H1 (cell line): Measurements from ENCODE around the gene GDAP1L1. TPM values are rescaled to one million over a fixed set of nuclear protein-coding genes. Genes with fewer than 3 reads are reported as not detected.

Experiments used
- CTCF ChIA-PET: fragments of 300-600 bp; sonication (Branson Sonifier 250); formaldehyde crosslinking; loops from one replicate; lab custom pipeline; 2021; ENCODE audit not compliant: partially characterized antibody; lab: Charles Lee
- POLR2A ChIA-PET: fragments of 300-600 bp; sonication (Branson Sonifier 250); formaldehyde crosslinking; loops from one replicate; lab custom pipeline; 2021; ENCODE audit warnings: inconsistent platforms; ENCODE audit not compliant: partially characterized antibody; lab: Charles Lee
- DNase-seq, 2 experiments: peaks; one replicate each; pipeline versions ENCODE4 v3.0.0 to v3.0.0-alpha.2; 2010 to 2022; ENCODE audit warnings: low spot score in 2 of 2, low read depth in 1 of 2, mixed read lengths in 1 of 2
- FAIRE-seq: peaks from 2 replicates; lab custom pipeline; 2011; peaks lifted over from hg19 to GRCh38; lab: Jason Lieb, UNC
- H2AFZ ChIP-seq: 2 replicates; pipeline ENCODE4 v1.8.1; 2012; ENCODE audit warnings: low read length, inconsistent platforms
- H2AK5ac ChIP-seq: 2 replicates; pipeline ENCODE4 v1.6.1; 2013; ENCODE audit warnings: low read depth, low read length
- H2BK120ac ChIP-seq: replicated peaks from 2 replicates; pipeline ENCODE3; 2013; ENCODE audit warnings: low read depth, low read length, inconsistent platforms
- H2BK12ac ChIP-seq: 2 replicates; pipeline ENCODE4 v1.6.1; 2013; ENCODE audit warnings: low read depth, low read length
- H2BK15ac ChIP-seq: 2 replicates; pipeline ENCODE4 v1.6.1; 2013; ENCODE audit warnings: low read length
- H2BK20ac ChIP-seq: 2 replicates; pipeline ENCODE4 v1.6.1; 2013; ENCODE audit warnings: low read length
- H2BK5ac ChIP-seq: 2 replicates; pipeline ENCODE4 v1.6.1; 2013; ENCODE audit warnings: low read depth, low read length
- H3K14ac ChIP-seq: 2 replicates; pipeline ENCODE4 v1.6.1; 2013; ENCODE audit warnings: inconsistent platforms; ENCODE audit not compliant: insufficient read length
- H3K18ac ChIP-seq: 2 replicates; pipeline ENCODE4 v1.6.1; 2013; ENCODE audit warnings: low read length; ENCODE audit errors: extremely low read depth
- H3K23ac ChIP-seq: 2 replicates; pipeline ENCODE4 v1.6.1; 2013; ENCODE audit warnings: inconsistent platforms; ENCODE audit not compliant: insufficient read length
- H3K23me2 ChIP-seq: 2 replicates; pipeline ENCODE4 v1.6.1; 2013; ENCODE audit warnings: low read depth, low read length
- H3K27ac ChIP-seq: 2 replicates; pipeline ENCODE4 v1.6.1; 2011; ENCODE audit warnings: low read depth, low read length, inconsistent platforms
- H3K27me3 ChIP-seq, 4 experiments: replicated peaks in 1 of 4; 1 replicate in 1 of 4; 2 replicates in 3 of 4; pipeline versions ENCODE4 v1.6.1 to v1.8.1; 2011 to 2013; ENCODE audit warnings: low read length in 3 of 4, mild to moderate bottlenecking in 3 of 4, inconsistent platforms in 2 of 4, mixed read lengths in 2 of 4, moderate library complexity in 1 of 4; ENCODE audit not compliant: control insufficient read depth in 3 of 4, insufficient read depth in 3 of 4; ENCODE audit errors: extremely low read depth in 1 of 4
- H3K36me3 ChIP-seq, 4 experiments: 2 replicates each; pipeline versions ENCODE4 v1.6.1 to v1.8.1; 2011 to 2013; ENCODE audit warnings: mild to moderate bottlenecking in 4 of 4, low read length in 3 of 4, moderate library complexity in 2 of 4, control low read depth in 1 of 4, inconsistent platforms in 1 of 4; ENCODE audit not compliant: insufficient read depth in 4 of 4, control insufficient read depth in 2 of 4
- H3K4ac ChIP-seq: replicated peaks from 2 replicates; pipeline ENCODE3; 2013; ENCODE audit warnings: low read length, low read depth, mixed read lengths, inconsistent platforms; ENCODE audit not compliant: insufficient read length
- H3K4me1 ChIP-seq, 4 experiments: replicated peaks in 1 of 4; 1 replicate in 1 of 4; 2 replicates in 3 of 4; pipeline versions ENCODE4 v1.6.1 to v1.8.1; 2011 to 2013; ENCODE audit warnings: low read length in 3 of 4, inconsistent platforms in 2 of 4, mixed read lengths in 1 of 4; ENCODE audit not compliant: insufficient read depth in 4 of 4, control insufficient read depth in 3 of 4
- H3K4me2 ChIP-seq, 2 experiments: 2 replicates each; pipeline versions ENCODE4 v1.6.1 to v1.8.1; 2011 to 2013; ENCODE audit warnings: low read depth in 2 of 2, low read length in 2 of 2, control low read depth in 1 of 2, inconsistent platforms in 1 of 2, mild to moderate bottlenecking in 1 of 2; ENCODE audit not compliant: insufficient read depth in 1 of 2
- H3K4me3 ChIP-seq, 4 experiments: fragments of 200-600, 300-600 bp in 1 of 4; sonication (generic), shearing (Covaris generic), sonication (Bioruptor Twin) in 1 of 4; 2 replicates each; pipeline versions ENCODE4 v1.5.1 to v1.8.1; 2011 to 2016; ENCODE audit warnings: low read length in 4 of 4, low read depth in 3 of 4, control low read depth in 2 of 4, inconsistent platforms in 2 of 4, mild to moderate bottlenecking in 2 of 4, mixed read lengths in 1 of 4, moderate library complexity in 1 of 4; ENCODE audit not compliant: insufficient read depth in 2 of 4; ENCODE audit errors: extremely low read depth in 1 of 4
- H3K56ac ChIP-seq: replicated peaks from 2 replicates; pipeline ENCODE3; 2013; ENCODE audit warnings: low read depth, mild to moderate bottlenecking, mixed read lengths, low read length, inconsistent platforms; ENCODE audit not compliant: insufficient read length
- H3K79me1 ChIP-seq: 2 replicates; pipeline ENCODE4 v1.6.1; 2013; ENCODE audit warnings: low read depth, low read length, control low read depth
- H3K79me2 ChIP-seq, 2 experiments: 2 replicates each; pipeline versions ENCODE4 v1.6.1 to v1.8.1; 2012 to 2013; ENCODE audit warnings: low read length in 2 of 2, mild to moderate bottlenecking in 2 of 2, inconsistent platforms in 1 of 2; ENCODE audit not compliant: insufficient read depth in 2 of 2, control insufficient read depth in 1 of 2
- H3K9ac ChIP-seq, 4 experiments: replicated peaks in 1 of 4; 1 replicate in 1 of 4; 2 replicates in 3 of 4; pipeline versions ENCODE4 v1.6.1 to v1.8.1; 2011 to 2013; ENCODE audit warnings: low read depth in 3 of 4, low read length in 3 of 4, control low read depth in 2 of 4, mild to moderate bottlenecking in 2 of 4, moderate library complexity in 2 of 4, inconsistent platforms in 1 of 4; ENCODE audit errors: extremely low read depth in 1 of 4
- H3K9me3 ChIP-seq, 2 experiments: 2 replicates each; pipeline versions ENCODE4 v1.6.1 to v1.8.1; 2012 to 2013; ENCODE audit warnings: mild to moderate bottlenecking in 2 of 2, moderate library complexity in 2 of 2, control low read depth in 1 of 2, inconsistent platforms in 1 of 2, low read depth in 1 of 2, low read length in 1 of 2, mixed read lengths in 1 of 2; ENCODE audit not compliant: insufficient read depth in 2 of 2
- H4K20me1 ChIP-seq, 2 experiments: replicated peaks in 1 of 2; 2 replicates each; pipeline versions ENCODE3 to v1.8.1; 2011 to 2013; ENCODE audit warnings: inconsistent platforms in 2 of 2, low read length in 2 of 2, mild to moderate bottlenecking in 1 of 2; ENCODE audit not compliant: insufficient read depth in 2 of 2, control insufficient read depth in 1 of 2
- H4K5ac ChIP-seq: 2 replicates; pipeline ENCODE4 v1.6.1; 2013; ENCODE audit warnings: low read length, low read depth, mixed read lengths, inconsistent platforms; ENCODE audit not compliant: insufficient read length
- H4K8ac ChIP-seq: 2 replicates; pipeline ENCODE4 v1.8.0; 2013; ENCODE audit warnings: mild to moderate bottlenecking, moderate library complexity, low read length, inconsistent platforms; ENCODE audit not compliant: insufficient read depth; ENCODE audit errors: extremely low read depth
- H4K91ac ChIP-seq: replicated peaks from 2 replicates; pipeline ENCODE3; 2013; ENCODE audit warnings: low read length, mixed read lengths, inconsistent platforms; ENCODE audit not compliant: insufficient read length
- CTCF ChIP-seq, 3 experiments: IDR thresholded peaks; 1 replicate in 2 of 3; 2 replicates in 1 of 3; pipeline versions ENCODE4 v1.5.1 to v1.6.1; 2011; ENCODE audit warnings: low read length in 3 of 3, mild to moderate bottlenecking in 3 of 3, inconsistent platforms in 2 of 3, low read depth in 1 of 3, moderate library complexity in 1 of 3; ENCODE audit not compliant: insufficient read depth in 1 of 3; ENCODE audit errors: control extremely low read depth in 1 of 3
- RAD21 ChIP-seq, 2 experiments: IDR thresholded peaks in 1 of 2; conservative IDR thresholded peaks in 1 of 2; 2 replicates each; pipeline ENCODE4 v1.6.1; 2011; ENCODE audit warnings: low read depth in 2 of 2, low read length in 2 of 2, improper control_type of control experiment in 1 of 2, inconsistent platforms in 1 of 2, mild to moderate bottlenecking in 1 of 2, moderate library complexity in 1 of 2
- RXRA ChIP-seq: IDR thresholded peaks from 2 replicates; pipeline ENCODE4 v1.6.1; 2011; ENCODE audit warnings: low read depth, mild to moderate bottlenecking, low read length, moderate library complexity; ENCODE audit not compliant: insufficient read depth
- SUZ12 ChIP-seq: fragments of 200-600 bp; sonication (generic); IDR thresholded peaks from 2 replicates; pipeline ENCODE4 v1.6.1; 2012; ENCODE audit warnings: mild to moderate bottlenecking, inconsistent platforms, low read length, moderate library complexity, mixed read lengths
- WGBS, 2 experiments: shearing (Covaris generic) in 1 of 2; methylation state at CpG; one replicate each; pipeline versions ENCODE4 v1.1.6 to v1.1.7; 2013 to 2015; ENCODE audit warnings: low lambda C conversion rate in 2 of 2, mixed read lengths in 2 of 2, inconsistent platforms in 1 of 2, low coverage in 1 of 2, missing lambda C conversion rate in 1 of 2; ENCODE audit not compliant: insufficient replicate concordance in 2 of 2, insufficient coverage in 1 of 2, insufficient read length in 1 of 2; ENCODE audit errors: extremely low coverage in 1 of 2, missing lambda C conversion rate in 1 of 2; 5-methylcytosine and 5-hydroxymethylcytosine counted together
- polyA plus RNA-seq, 7 experiments: library from polyadenylated mRNA; depleted of rRNA in 3 of 7; stranded (reverse) in 5 of 7; unstranded in 2 of 7; fragments of >200 nt in 5 of 7; fragments of 200-250 nt in 2 of 7; gene quantifications; 1 replicate in 5 of 7; 2 replicates in 1 of 7; 4 replicates in 1 of 7; pipeline versions ENCODE4 v1.2.1 to v1.2.3, GENCODE V29; 2011 to 2013; ENCODE audit warnings: missing spikeins in 2 of 7, mixed read lengths in 2 of 7
- total RNA-seq: library from RNA; stranded (reverse); fragmentation: NEBNext Ultra II Directional; extraction: Animal tissue kit (Norgen Biotek cat#: 25700); gene quantifications from 2 replicates; pipeline ENCODE4 v1.2.1, GENCODE V29; 2021

Gene GDAP1L1
- total and polyA plus RNA-seq, 2 of the 8 experiments (the other 6 are each of a cell fraction or from before 2014, with no cell fraction given): 8.5 to 63.1 TPM

GRCh38 chr20:44288252-44288651, 41.1 kb downstream of the GDAP1L1 start:
- no peak overlapping the region for H2BK15ac ChIP-seq
- H2BK20ac ChIP-seq: no peak overlapping the region
- H4K91ac ChIP-seq: no peak overlapping the region
- POLR2A ChIA-PET: no interaction called here
- TF ChIP-seq CTCF (IDR thresholded peaks at IDR 0.05; ENCODE audit: control extremely low read depth in 1 of 3, insufficient read depth in 1 of 3, low read depth in 1 of 3, low read length in 3 of 3) (0 out of 4 replicates have a peak, but pooled peaks of 1 of the 3 experiments have one; percentile 8), SUZ12 (no peak), RXRA (0 out of 2 replicates have a peak, but pooled peaks have one; percentile 40), RAD21 (IDR thresholded peaks at IDR 0.05 in 1 of 2, conservative IDR thresholded peaks at IDR 0.05 in 1 of 2; ENCODE audit: low read depth in 2 of 2, low read length in 2 of 2) (peak; percentile 32; a peak in 2 of 4 replicates)
- H4K8ac ChIP-seq: no peak overlapping the region
- H3K9ac ChIP-seq: no peak overlapping the region
- no peak overlapping the region for H2AK5ac ChIP-seq
- H2BK120ac ChIP-seq: no peak overlapping the region
- H3K79me2 ChIP-seq: no peaks in the 10 kb centered on the region
- no peaks in the 10 kb centered on the region for H3K27me3 ChIP-seq
- H3K56ac ChIP-seq: no peak overlapping the region
- H2BK5ac ChIP-seq: no peak overlapping the region
- no peaks in the 10 kb centered on the region for H4K20me1 ChIP-seq
- H3K18ac ChIP-seq: no peak overlapping the region
- H3K9me3 ChIP-seq: peaks cover 3 to 4% of the 10 kb centered on the region in 2 experiments; a peak in 1 of 4 replicates
- DNase-seq (no peak), FAIRE-seq (no peak)
- H4K5ac ChIP-seq: no peak overlapping the region
- no peaks in the 10 kb centered on the region for H3K23me2 ChIP-seq
- 78% methylated on average over 3 of the region's 3 CpGs; no CpG with 5 or more reads in 1 of the 2 experiments for WGBS, 2 experiments
- H3K4ac ChIP-seq: no peak overlapping the region
- H3K14ac ChIP-seq: no peak overlapping the region
- CTCF ChIA-PET: interaction anchor here (0.9 to 2.4 kb wide), 3 partner anchors 16 to 72 kb away, joined by 3 to 8 read pairs (median 3); no protein-coding TSS in a partner anchor
- H3K79me1 ChIP-seq: no peaks in the 10 kb centered on the region
- no peak overlapping the region for H3K27ac ChIP-seq
- no peak overlapping the region for H3K4me2 ChIP-seq
- H3K36me3 ChIP-seq: no peaks in the 10 kb centered on the region
- H2BK12ac ChIP-seq: no peak overlapping the region
- no peak overlapping the region for H3K23ac ChIP-seq
- no peaks in the 10 kb centered on the region for H3K4me1 ChIP-seq
- no peak overlapping the region for H2AFZ ChIP-seq
- H3K4me3 ChIP-seq: no peak overlapping the region
